Gastrocnemius medialis (tissue), 4 donors: ENCODE measurements around the gene PSMC2.

Experiments
- POLR2A ChIP-seq, 2 donors: fragments of 450-650 bp; IDR thresholded peaks; one replicate each; pipeline ENCODE4 v1.6.1; 2017; ENCODE audit warnings: antibody characterized with exemption in 2 of 2, mild to moderate bottlenecking in 2 of 2, moderate library complexity in 2 of 2
- TF ChIP-seq, protein P1 (sequence below), 5 experiments: fragments of 450-650 bp in 3 of 5; fragments of 200-600 bp in 2 of 5; sonication (generic) in 2 of 5; IDR thresholded peaks in 4 of 5; conservative IDR thresholded peaks in 1 of 5; 1 replicate in 4 of 5; 2 replicates in 1 of 5; pipeline ENCODE4 v1.5.1; 2016 to 2019; ENCODE audit warnings: antibody characterized with exemption in 5 of 5, mild to moderate bottlenecking in 3 of 5, moderate library complexity in 3 of 5

DNA sequence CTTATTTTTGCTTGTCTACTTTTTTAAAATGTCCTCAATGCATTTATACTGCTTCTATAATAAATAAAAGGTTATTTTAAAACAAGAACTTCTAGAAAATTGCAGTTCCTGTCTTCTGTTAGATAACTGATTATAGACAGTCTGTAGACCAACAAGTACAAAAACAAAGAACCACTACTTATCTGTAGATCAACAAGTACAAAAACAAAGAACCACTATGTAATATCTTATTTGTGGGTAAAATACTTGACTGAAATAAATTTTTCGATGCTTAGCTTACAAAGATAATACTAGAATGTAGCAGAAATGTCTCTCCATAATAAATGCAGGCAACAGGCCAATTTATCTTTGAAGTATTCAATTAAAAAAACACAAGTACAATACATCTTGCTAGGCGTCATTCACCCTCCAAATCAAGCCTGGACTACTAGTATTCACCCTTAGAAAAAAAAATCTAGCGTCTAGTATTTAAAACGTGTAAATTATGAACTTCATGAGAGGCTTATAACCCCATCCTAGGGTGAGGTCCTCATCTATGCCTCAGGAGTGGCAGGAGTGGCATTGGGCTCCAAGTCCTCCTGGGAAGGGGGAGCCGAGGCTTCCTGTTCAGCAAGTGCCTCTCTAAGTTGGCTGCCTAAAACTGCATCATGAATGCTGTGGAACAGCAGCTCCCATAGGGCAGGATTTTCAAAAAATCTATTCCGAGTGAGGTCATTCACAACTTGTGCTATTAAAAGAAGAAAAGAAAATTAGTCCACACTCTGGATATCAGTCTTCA lies 26.6 kb downstream of the PSMC2 start:
- TF ChIP-seq, protein P1, sequence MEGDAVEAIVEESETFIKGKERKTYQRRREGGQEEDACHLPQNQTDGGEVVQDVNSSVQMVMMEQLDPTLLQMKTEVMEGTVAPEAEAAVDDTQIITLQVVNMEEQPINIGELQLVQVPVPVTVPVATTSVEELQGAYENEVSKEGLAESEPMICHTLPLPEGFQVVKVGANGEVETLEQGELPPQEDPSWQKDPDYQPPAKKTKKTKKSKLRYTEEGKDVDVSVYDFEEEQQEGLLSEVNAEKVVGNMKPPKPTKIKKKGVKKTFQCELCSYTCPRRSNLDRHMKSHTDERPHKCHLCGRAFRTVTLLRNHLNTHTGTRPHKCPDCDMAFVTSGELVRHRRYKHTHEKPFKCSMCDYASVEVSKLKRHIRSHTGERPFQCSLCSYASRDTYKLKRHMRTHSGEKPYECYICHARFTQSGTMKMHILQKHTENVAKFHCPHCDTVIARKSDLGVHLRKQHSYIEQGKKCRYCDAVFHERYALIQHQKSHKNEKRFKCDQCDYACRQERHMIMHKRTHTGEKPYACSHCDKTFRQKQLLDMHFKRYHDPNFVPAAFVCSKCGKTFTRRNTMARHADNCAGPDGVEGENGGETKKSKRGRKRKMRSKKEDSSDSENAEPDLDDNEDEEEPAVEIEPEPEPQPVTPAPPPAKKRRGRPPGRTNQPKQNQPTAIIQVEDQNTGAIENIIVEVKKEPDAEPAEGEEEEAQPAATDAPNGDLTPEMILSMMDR (IDR thresholded peaks at IDR 0.05 in 4 of 5, conservative IDR thresholded peaks at IDR 0.05 in 1 of 5) = no peak
- no peak for TF ChIP-seq POLR2A (IDR thresholded peaks at IDR 0.05)
